Thyroid gland (tissue), 4 donors: ENCODE results near the gene TNIK. TPM values are rescaled to one million over a fixed set of nuclear protein-coding genes. Genes with fewer than 3 reads are reported as not detected.

ENCODE experiments used
- DNase-seq, 2 donors: peaks; one replicate each; pipeline ENCODE4 v3.0.0-alpha.2; 2019
- H3K27ac ChIP-seq, 3 donors: fragments of 200-600 bp; sonication (generic); 1 replicate in 2 of 3; 2 replicates in 1 of 3; pipeline ENCODE4 v1.5.1; 2016 to 2019; ENCODE audit warnings: mild to moderate bottlenecking in 1 of 3, moderate library complexity in 1 of 3
- H3K27me3 ChIP-seq: fragments of 200-600 bp; sonication (generic); one replicate; pipeline ENCODE4 v1.5.1; 2019
- H3K36me3 ChIP-seq, 2 donors: fragments of 200-600 bp; sonication (generic); one replicate each; pipeline ENCODE4 v1.5.1; 2016 to 2019
- H3K4me1 ChIP-seq, 2 donors: fragments of 200-600 bp; sonication (generic); one replicate each; pipeline ENCODE4 v1.5.1; 2017 to 2019
- H3K4me3 ChIP-seq, 3 donors: fragments of 200-600 bp; sonication (generic); replicated peaks in 1 of 3; 1 replicate in 2 of 3; 2 replicates in 1 of 3; pipeline ENCODE4 v1.5.1; 2016; ENCODE audit warnings: mild to moderate bottlenecking in 1 of 3
- H3K9me3 ChIP-seq: fragments of 200-600 bp; sonication (generic); one replicate; pipeline ENCODE4 v1.5.1; 2017
- CTCF ChIP-seq, 6 experiments: fragments of 200-600 bp in 3 of 6; fragments of 450-650 bp in 3 of 6; sonication (generic) in 3 of 6; IDR thresholded peaks; one replicate each; pipeline ENCODE4 v1.5.1; 2016 to 2019; ENCODE audit warnings: antibody characterized with exemption in 6 of 6, mild to moderate bottlenecking in 2 of 6, inconsistent platforms in 1 of 6, moderate library complexity in 1 of 6
- POLR2A ChIP-seq, 2 donors: fragments of 450-650 bp; IDR thresholded peaks; one replicate each; pipeline ENCODE4 v1.6.1; 2017; ENCODE audit warnings: antibody characterized with exemption in 2 of 2, mild to moderate bottlenecking in 2 of 2, moderate library complexity in 1 of 2
- WGBS, 2 donors: methylation state at CpG; one replicate each; pipeline ENCODE4 v1.1.5; 2017; 5-methylcytosine and 5-hydroxymethylcytosine counted together
- intact Hi-C: fragments of 100-400 bp; cut with DNase I; formaldehyde crosslinking; loops from one replicate; pipeline ENCODE4 v1.15.1; 2023
- total RNA-seq, 4 donors: library from RNA; depleted of rRNA; stranded (reverse); fragments of >200 nt; gene quantifications; one replicate each; pipeline ENCODE4 v1.2.3, GENCODE V29; 2016

Gene TNIK
- total RNA-seq, 4 donors from 2014 or later: 29.7 to 84.1 (median 48.9) TPM

- no peaks in the 10 kb centered on the region for H3K36me3 ChIP-seq
- no peak overlapping the region for H3K4me3 ChIP-seq
- no peaks in the 10 kb centered on the region for H3K27me3 ChIP-seq
- WGBS, 2 donors: 85 to 91% methylated on average over 5 of the region's 5 CpGs
- TF ChIP-seq POLR2A (IDR thresholded peaks at IDR 0.05) (no peak), CTCF (IDR thresholded peaks at IDR 0.05) (no peak)
- H3K9me3 ChIP-seq: no peaks in the 10 kb centered on the region
- no peak overlapping the region for H3K27ac ChIP-seq
- DNase-seq: no peak
- intact Hi-C loops: no loop called here
- H3K4me1 ChIP-seq: peaks cover 0 to 4% of the 10 kb centered on the region in 2 donors
Measured at GRCh38 chr3:171056528-171056927, 403.7 kb downstream of the TNIK start.

GRCh38 chr3:171055336-171056178 is 404.6 kb downstream of the TNIK start:
- Histone ChIP-seq H3K27ac (no peak overlapping the region), H3K4me3 (no peak overlapping the region), H3K27me3 (no peaks in the 10 kb centered on the region), H3K4me1 (peaks cover 0 to 4% of the 10 kb centered on the region in 2 donors), H3K36me3 (no peaks in the 10 kb centered on the region), H3K9me3 (no peaks in the 10 kb centered on the region)
- DNase-seq: peak; percentile 7 to 15
- intact Hi-C loops: no loop called here
- 55 to 70% methylated on average over 4 of the region's 4 CpGs for WGBS, 2 donors
- TF ChIP-seq CTCF (IDR thresholded peaks at IDR 0.05) (no peak), POLR2A (IDR thresholded peaks at IDR 0.05) (no peak)

GRCh38 chr3:171054921-171055320 is 405.3 kb downstream of the TNIK start:
- Histone ChIP-seq H3K27ac (no peak overlapping the region), H3K27me3 (no peaks in the 10 kb centered on the region), H3K4me1 (peaks cover 0 to 4% of the 10 kb centered on the region in 2 donors), H3K36me3 (no peaks in the 10 kb centered on the region), H3K4me3 (no peak overlapping the region), H3K9me3 (no peaks in the 10 kb centered on the region)
- TF ChIP-seq CTCF (IDR thresholded peaks at IDR 0.05): no peak
- DNase-seq: no peak
- intact Hi-C loops: no loop called here

- H3K4me3 ChIP-seq: no peak overlapping the region
- intact Hi-C loops: no loop called here
Measured at GRCh38 chr3:171054231-171054630, 406.0 kb downstream of the TNIK start.

More at GRCh38 chr3:171054231-171054630, 406.0 kb downstream of the TNIK start:
- 91% methylated on average over 1 of the region's 1 CpG for WGBS, 2 donors
- H3K27me3 ChIP-seq: no peaks in the 10 kb centered on the region
- H3K27ac ChIP-seq: no peak overlapping the region
- no peaks in the 10 kb centered on the region for H3K36me3 ChIP-seq
- DNase-seq: no peak
- no peaks in the 10 kb centered on the region for H3K9me3 ChIP-seq
- peaks cover 0 to 4% of the 10 kb centered on the region in 2 donors for H3K4me1 ChIP-seq
- TF ChIP-seq CTCF (IDR thresholded peaks at IDR 0.05) (no peak), POLR2A (IDR thresholded peaks at IDR 0.05) (no peak)
